ENCODE data around the gene MFAP4.

The MFAP4 gene

DNA sequence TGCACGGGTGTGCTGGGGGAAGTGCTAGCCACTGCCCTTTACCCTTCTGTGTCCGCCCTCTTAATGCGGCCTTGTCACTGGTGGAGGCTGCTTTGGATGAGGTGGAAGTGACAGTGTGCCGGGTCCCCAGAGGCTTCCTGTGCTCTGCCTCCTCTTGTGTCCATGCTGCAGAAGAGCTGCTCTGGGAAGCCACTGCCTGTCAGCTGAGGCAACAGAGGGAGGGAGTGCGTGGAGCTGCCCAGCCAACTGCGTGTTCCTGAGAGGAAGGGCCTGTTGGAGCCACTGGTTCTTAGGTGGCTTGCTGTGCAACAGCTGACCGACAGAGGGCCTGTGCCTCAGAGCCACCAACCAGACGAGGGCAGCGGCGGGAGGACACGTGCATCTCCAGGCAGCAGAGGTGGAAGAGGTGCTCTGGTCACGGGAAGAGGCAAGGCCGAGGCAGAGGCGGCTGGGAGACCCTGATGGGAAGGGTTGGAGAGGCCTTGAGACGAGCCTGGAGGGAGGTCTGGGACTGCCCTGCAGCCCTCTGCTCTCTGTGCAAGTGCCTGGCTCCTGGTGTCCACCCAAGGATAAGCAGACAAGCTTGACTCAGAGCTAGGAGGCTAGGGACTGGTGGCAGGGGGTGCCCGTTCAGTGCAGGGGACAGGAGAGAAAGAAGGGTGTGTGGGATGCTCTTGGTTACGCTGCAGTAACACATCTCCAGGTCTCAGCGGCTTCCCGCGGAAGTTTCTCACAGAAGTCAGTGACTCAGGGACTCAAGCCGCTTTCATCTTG is 49.9 kb downstream of the MFAP4 start:
- CTCF ChIA-PET: interaction anchor here (1.1 kb wide), 1 partner anchor 19 kb away, joined by 5 read pairs; no protein-coding TSS in a partner anchor
- DNase-seq (ENCODE audit: low spot score): no peak
- POLR2A ChIA-PET (ENCODE audit: low non-redundant PET): no interaction called here

GRCh38 chr17:19335951-19336631 is 50.9 kb downstream of the MFAP4 start:
- POLR2A ChIA-PET (ENCODE audit: low non-redundant PET): no interaction called here
- no peak for TF ChIP-seq CTCF (conservative IDR thresholded peaks at IDR 0.05; ENCODE audit: low read depth)
- CTCF ChIA-PET: no interaction called here
- H3K27ac ChIP-seq: peak overlapping the region; percentile 15; the same call in 1 of the 2 replicates
- no peak for DNase-seq (ENCODE audit: low spot score)

More for the DNA sequence above, 49.9 kb downstream of the MFAP4 start:
- peak overlapping the region; percentile 25 for H3K27ac ChIP-seq
- TF ChIP-seq CTCF (conservative IDR thresholded peaks at IDR 0.05; ENCODE audit: low read depth): no peak

DNA sequence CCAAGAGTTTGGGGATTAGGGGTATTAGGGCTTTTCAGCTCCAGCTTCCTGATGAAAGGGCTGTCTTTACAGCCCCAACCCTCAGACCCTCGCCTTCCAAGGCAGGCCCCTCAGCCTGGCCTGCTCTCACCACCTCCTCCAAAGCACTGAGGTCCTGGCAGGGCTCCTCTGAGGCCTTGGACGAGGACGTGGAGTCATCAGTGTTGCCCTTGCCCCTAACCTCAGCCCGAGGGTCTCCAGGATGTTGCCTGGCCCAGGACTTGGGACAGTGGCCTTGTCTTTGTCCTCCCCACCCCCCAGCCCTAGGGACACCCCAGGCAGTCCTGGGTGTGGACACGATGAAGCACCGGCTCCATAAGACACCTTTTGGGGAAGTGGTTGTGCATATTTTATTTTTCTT is 52.7 kb downstream of the MFAP4 start:
- 0 out of 2 replicates have a peak overlapping the region, but pooled peaks have one; percentile 17 for H3K27ac ChIP-seq
- TF ChIP-seq CTCF (conservative IDR thresholded peaks at IDR 0.05; ENCODE audit: low read depth): no peak
- ChIA-PET CTCF (no interaction called here), POLR2A (ENCODE audit: low non-redundant PET) (no interaction called here)
- DNase-seq (ENCODE audit: low spot score): no peak

DNA sequence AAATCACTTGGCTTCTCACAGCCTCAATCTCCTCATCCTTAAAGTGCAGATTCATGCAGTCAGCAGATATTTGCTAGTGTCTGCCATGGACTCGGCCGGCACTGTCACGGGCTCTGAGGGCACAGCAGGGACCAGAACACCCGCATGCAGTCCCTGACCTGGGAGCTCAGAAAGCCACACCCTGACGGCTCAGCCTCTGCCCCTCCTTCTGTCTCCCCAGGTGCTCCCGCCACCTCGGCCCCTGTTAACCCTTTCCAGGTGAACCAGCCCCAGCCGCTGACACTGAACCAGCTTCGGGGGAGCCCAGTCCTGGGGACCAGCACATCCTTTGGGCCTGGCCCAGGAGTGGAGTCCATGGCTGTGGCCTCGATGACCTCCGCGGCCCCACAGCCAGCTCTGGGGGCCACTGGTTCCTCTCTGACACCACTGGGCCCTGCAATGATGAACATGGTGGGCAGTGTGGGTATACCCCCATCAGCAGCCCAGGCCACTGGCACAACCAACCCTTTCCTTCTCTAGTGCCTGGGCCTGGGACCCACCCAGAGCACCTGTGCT is 53.2 kb downstream of the MFAP4 start:
- TF ChIP-seq CTCF (conservative IDR thresholded peaks at IDR 0.05; ENCODE audit: low read depth): no peak
- ChIA-PET POLR2A (ENCODE audit: low non-redundant PET) (no interaction called here), CTCF (no interaction called here)
- no peak for DNase-seq (ENCODE audit: low spot score)
- H3K27ac ChIP-seq: peak overlapping the region; percentile 6

Measured in RWPE1 (cell line).